HG03520 (cell line): Measurements from ENCODE around the gene IGSF9B.
A peak's percentile ranks its signal among the peaks of the same experiment; 100 is the strongest.
"Not testable (repeated sequence)": the region's sequence is repeated elsewhere in the genome, so short reads cannot be mapped to it uniquely, and the experiment has no call there.

Source experiments
- ATAC-seq: cut with Tn5 transposase; IDR thresholded peaks from one replicate; pipeline ENCODE4 v1.9.1; 2021; ENCODE audit warnings: mild to moderate bottlenecking, moderate library complexity; ENCODE audit not compliant: unreplicated experiment

The IGSF9B gene

GRCh38 chr11:133956650-133957633 lies at the start of gene IGSF9B:
Gene IGSF9B (minus strand): TSS chr11:133956968. CDS start chr11:133956754, 214 bp downstream.
- ATAC-seq = peak; percentile 98

GRCh38 chr11:134004496-134005172 lies 47.9 kb upstream of the IGSF9B start:
- ATAC-seq = no peak

- ATAC-seq = no peak
Measured at GRCh38 chr11:134003792-134004495, 47.2 kb upstream of the IGSF9B start.

DNA sequence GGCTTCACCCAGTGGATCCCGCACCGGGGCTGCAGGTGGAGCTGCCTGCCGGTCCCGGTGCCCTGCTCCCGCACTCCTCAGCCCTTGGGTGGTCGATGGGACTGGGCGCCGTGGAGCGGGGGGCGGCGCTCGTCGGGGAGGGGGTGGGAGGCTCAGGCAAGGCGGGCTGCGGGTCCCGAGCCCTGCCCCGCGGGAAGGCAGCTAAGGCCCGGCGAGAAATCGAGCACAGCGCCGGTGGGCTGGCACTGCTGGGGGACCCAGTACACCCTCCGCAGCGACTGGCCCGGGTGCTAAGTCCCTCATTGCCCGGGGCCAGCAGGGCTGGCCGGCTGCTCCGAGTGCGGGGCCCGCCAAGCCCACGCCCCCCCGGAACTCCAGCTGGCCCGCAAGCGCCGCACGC lies 46.1 kb upstream of the IGSF9B start:
- not testable (repeated sequence) for ATAC-seq

DNA sequence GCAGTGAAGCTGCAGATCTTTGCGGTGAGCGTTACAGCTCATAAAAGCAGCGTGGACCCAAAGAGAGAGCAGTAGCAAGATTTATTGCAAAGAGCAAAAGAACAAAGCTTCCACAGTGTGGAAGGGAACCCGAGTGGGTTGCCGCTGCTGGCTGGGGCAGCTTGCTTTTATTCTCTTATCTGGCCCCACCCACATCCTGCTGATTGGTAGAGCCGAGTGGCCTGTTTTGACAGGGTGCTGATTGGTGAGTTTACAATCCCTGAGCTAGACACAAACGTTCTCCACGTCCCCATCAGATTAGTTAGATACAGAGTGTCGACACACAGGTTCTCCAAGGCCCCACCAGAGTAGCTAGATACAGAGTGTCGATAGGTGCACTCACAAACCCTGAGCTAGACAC lies 45.6 kb upstream of the IGSF9B start:
- not testable (repeated sequence) for ATAC-seq

DNA sequence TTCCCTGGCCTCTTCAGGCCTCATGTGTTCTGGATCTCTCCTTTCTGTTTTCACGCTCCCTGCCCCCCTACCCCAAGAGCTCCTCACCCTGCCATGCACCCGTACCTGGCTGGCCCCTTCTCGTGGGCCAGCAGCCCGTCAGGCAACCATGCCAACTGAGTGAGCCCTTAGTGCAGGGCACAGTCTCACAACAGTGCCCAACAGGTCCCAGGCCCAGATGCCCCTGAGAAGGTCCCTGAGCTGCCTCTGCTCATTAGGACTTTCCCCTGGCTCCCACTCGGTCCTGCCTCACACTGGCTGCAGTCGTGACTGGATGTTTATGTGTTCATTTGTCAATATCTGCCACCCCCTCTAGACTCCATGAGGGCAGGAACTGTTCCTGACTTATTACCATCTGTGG lies 44.8 kb upstream of the IGSF9B start:
- ATAC-seq = no peak

GRCh38 chr11:134001088-134001487 lies 44.3 kb upstream of the IGSF9B start:
- ATAC-seq = no peak

- no peak for ATAC-seq
Measured at GRCh38 chr11:133999355-133999754, 42.6 kb upstream of the IGSF9B start.

DNA sequence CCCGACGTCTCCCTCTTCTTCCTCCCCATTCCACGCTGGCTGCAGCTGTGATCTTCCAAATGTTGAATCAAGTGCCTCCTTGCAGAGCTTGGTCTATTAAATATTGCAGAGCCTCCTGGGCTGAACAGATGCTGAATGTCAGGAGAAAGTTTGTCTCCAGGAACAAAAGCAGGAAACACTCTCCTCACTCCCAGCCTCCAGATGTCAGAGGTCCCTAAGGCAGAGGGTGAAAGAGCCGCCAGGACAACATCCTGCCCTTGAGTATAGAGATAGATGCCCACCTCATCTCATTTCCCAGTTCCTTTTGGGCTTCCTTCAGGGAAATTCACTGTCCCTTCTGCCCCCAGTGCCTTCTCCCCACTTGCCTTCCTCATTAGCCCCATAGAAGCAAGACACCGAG lies 40.8 kb upstream of the IGSF9B start:
- ATAC-seq = no peak

GRCh38 chr11:133996671-133997070 lies 39.9 kb upstream of the IGSF9B start:
- no peak for ATAC-seq

- peak; percentile 43 for ATAC-seq
Measured at GRCh38 chr11:133995066-133995465, 38.3 kb upstream of the IGSF9B start.

GRCh38 chr11:133993921-133994320 lies 37.2 kb upstream of the IGSF9B start:
- no peak for ATAC-seq

DNA sequence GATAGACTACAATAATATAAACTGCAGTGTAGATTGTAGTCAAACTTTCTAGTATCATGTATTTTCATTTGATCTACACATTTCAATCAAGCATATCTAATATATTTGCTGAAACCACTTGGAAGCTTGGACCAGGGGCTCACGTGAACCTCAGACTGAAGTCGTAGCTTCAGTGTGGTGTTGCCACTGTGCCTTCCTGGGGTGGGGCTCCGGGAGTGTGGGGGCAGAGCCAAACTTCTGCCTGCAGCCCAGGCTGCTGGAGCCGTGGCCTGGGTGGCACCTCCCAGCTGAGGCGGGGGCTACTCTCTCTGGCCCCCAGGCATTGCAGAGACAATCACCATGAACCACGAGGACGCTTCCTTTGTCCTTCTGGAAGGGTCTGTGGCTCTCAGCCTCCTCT lies 36.3 kb upstream of the IGSF9B start:
- no peak for ATAC-seq

GRCh38 chr11:133992121-133992520 lies 35.4 kb upstream of the IGSF9B start:
- ATAC-seq = no peak

DNA sequence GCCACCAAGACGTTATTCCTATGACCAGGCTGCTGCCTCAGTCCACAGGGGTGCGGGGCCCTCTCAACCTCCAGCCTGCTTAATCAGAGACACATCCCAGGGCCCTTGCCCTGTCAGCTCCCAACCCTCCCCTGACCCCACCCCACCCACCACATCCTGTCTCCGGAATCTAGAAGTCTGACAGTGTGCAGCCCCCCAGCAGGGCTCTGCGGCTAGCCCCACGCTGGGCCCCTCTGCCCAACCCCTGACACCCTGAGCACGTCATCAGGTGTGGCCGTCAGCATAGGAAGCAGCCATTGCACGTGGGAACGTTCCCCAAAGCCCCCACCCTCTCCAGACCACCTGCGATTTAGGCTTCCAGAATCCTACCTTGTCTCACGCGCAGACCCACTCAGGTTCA lies 34.3 kb upstream of the IGSF9B start:
- ATAC-seq = no peak

GRCh38 chr11:133990501-133990900 lies 33.7 kb upstream of the IGSF9B start:
- ATAC-seq = no peak

DNA sequence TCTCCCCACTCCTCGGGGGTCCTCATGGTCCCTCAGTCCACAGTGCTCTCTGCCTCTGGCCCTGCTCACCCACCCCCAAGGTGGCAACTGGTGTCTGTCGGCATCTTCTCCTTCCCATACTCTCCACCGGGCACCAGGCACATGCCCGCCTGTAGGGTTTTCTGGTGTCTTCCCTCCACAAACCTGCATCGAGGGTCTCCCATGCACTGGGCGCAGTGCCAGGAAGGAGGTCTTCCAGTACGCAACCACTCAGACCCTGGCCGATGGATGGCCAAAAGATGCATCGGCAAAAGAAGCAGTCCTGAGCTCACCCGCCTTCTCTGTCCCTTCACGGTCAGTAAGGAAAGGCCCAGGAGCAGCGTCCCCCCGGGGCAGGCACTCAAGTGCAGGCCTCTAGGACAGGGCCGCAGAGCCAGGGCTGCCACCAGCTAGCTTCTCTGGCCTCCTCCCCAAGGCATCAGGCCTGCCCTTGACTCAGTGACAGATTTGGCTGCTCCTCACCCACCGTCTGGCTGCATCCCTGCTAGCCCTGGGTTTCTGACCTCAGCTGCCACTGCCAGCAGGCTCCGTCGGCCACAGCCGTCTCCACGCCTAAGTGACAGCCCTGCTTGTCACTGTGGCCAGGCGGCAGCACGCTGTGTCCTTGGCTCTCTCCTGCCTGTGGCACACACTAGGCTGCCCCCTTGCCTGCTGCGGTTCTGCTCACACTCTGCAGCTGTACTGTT lies 32.1 kb upstream of the IGSF9B start:
- no peak for ATAC-seq

DNA sequence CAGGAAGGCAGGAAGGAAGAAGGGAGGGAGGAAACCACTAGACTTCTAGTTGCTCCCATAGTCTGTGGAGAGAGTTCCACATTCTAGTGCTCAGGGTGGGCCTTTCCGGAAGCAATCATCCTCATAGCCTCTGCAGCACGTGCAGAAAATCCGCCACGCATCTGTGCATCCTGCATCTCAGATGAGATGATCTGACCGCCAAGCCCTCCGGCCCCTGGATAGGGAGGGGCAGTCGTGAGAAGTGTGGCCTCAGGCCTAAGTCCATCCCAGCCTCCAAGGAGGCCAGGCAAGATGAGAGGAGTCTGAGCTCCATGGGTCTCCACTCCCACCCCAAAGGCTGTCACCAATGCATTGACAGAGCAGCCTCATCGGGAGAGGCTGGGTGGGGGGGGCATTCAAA lies 30.4 kb upstream of the IGSF9B start:
- no peak for ATAC-seq

DNA sequence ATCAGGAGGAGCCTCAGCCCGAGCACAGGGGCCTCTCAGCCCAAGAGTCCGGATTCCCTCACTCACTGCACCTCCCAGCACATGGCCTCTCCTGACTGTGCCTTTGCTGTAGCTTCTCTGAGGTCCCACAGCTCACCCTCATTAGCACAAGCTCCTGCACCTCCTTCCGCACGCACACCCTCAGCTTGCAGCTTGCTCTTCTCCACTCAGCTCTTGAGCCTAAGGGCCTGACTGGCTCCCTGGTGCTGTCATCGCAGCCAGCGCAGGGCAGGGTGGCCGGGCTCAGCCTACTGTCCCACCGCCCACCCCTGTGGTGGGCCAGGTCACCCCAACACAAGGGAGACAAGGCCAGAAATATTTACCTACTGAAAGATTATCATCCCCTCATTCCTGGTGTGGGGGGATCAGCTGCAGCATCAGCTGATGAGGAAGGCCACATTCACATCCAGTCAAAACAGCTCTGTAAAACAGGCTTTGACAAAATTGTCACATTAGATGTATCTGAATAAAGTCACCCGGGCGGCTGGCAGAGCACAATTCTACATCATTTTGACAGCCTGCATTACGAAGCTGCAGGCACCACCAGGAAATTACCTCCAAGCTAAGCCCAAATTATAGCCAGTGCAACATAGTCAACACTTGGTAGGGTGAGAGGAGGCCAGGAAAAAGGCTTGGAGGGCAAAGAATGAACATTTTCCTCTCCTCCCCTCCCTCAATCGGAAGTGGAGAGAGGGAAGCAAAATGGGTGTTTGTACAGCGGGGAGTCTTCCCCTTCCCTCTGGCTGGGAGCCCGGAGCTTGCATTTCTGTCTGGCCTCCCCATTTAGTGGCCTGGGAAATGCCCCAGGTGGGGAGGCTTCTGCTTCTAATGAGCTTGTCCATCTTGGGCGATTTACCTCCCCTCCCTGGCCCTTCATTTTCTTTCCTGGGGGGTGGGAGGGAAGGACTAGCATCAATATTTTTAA lies 29.5 kb upstream of the IGSF9B start:
- ATAC-seq = no peak

- no peak for ATAC-seq
Measured at GRCh38 chr11:133984828-133985227, 28.1 kb upstream of the IGSF9B start.
